BE2C (cell line): ENCODE measurements around the gene ENTPD6.

Source experiments
- DNase-seq: peaks from one replicate; pipeline ENCODE4 v3.0.0-alpha.2; 2020
- H3K27me3 ChIP-seq: fragments of 250-450 bp; sonication (Bioruptor Pico); 2 replicates; pipeline ENCODE4 v1.5.1; 2020; ENCODE audit warnings: mild to moderate bottlenecking
- H3K36me3 ChIP-seq: fragments of 250-450 bp; sonication (Bioruptor Pico); 2 replicates; pipeline ENCODE4 v1.5.1; 2020; ENCODE audit warnings: mild to moderate bottlenecking
- H3K4me1 ChIP-seq: fragments of 250-450 bp; sonication (Bioruptor Pico); 2 replicates; pipeline ENCODE4 v1.5.1; 2020
- H3K4me3 ChIP-seq: 2 replicates; pipeline ENCODE4 v1.5.1; 2011; ENCODE audit warnings: low read depth, low read length
- H3K9me3 ChIP-seq: fragments of 250-450 bp; sonication (Bioruptor Pico); 2 replicates; pipeline ENCODE4 v1.5.1; 2020
- TF ChIP-seq, protein P1 (sequence below): IDR thresholded peaks from 2 replicates; pipeline ENCODE4 v1.5.1; 2012; ENCODE audit warnings: mild to moderate bottlenecking, low read depth, low read length

ENTPD6 gene

DNA sequence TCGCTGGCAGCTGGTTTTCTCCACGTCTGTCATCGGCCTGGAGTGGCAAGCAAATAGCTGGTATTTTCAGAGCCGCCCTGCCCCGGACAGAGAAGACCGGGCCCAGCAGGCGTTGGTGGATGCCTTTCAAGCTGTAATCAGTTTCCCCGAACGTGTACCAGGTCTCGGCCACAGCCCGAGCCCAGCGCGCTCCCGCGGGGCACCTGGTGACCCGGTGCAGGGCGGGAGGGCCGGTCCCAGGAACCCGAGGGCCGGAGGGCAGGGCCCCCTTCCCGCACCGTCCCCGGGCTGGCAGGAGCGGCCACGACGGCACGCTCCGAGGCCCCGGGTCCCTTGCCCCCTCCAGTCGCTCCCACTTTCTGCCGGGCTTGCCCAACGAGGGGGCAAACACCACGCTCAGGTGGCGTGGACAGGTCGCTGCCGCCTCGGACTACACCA lies 52.0 kb downstream of the ENTPD6 start:
- Histone ChIP-seq H3K4me1 (peaks cover 16% of the 10 kb centered on the region), H3K9me3 (no peaks in the 10 kb centered on the region), H3K36me3 (no peaks in the 10 kb centered on the region; the same call in 1 of the 2 replicates), H3K27me3 (no peaks in the 10 kb centered on the region), H3K4me3 (peak overlapping the region; percentile 72)
- DNase-seq = peak; percentile 60
- TF ChIP-seq, protein P1, sequence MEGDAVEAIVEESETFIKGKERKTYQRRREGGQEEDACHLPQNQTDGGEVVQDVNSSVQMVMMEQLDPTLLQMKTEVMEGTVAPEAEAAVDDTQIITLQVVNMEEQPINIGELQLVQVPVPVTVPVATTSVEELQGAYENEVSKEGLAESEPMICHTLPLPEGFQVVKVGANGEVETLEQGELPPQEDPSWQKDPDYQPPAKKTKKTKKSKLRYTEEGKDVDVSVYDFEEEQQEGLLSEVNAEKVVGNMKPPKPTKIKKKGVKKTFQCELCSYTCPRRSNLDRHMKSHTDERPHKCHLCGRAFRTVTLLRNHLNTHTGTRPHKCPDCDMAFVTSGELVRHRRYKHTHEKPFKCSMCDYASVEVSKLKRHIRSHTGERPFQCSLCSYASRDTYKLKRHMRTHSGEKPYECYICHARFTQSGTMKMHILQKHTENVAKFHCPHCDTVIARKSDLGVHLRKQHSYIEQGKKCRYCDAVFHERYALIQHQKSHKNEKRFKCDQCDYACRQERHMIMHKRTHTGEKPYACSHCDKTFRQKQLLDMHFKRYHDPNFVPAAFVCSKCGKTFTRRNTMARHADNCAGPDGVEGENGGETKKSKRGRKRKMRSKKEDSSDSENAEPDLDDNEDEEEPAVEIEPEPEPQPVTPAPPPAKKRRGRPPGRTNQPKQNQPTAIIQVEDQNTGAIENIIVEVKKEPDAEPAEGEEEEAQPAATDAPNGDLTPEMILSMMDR = no peak

DNA sequence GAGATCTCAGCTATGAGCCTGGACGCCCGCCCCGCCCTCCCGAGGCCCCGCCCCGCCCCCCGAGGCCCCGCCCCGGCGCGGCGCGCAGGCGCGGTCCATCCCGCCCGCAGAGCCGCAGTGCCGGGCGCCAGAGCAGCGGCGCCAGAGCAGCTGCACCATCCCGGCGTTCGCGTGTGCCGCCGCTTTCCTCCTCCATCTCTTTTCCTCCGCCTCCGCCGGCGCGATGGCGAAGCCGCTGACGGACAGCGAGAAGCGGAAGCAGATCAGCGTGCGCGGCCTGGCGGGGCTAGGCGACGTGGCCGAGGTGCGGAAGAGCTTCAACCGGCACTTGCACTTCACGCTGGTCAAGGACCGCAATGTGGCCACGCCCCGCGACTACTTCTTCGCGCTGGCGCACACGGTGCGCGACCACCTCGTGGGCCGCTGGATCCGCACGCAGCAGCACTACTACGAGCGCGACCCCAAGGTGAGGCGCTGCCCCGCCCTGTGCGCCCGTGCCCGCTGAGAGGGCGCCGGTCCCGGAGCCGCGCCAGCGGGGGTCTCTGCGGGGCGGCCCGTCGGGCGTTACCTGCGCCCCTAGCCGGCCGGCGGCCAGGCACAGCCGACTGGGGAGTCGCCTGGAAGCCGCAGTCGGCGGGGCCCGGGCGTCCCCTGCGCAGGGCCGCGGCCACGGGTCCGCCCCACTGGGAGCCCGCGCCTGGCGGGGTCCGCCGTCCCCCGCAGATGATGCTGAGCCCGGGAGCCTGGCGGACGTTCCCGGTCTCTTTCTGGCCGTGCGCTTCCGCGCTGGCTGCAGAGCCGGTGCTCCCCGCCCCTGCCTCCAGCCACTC lies 52.7 kb downstream of the ENTPD6 start, which contains the start of gene PYGB:
TSS of gene PYGB (plus strand) at position 130 of the 830 bp plus-strand sequence. CDS start at position 224, 94 bp downstream.
- TF ChIP-seq, protein P1 = no peak
- Histone ChIP-seq H3K4me3 (peak within 1 kb of the TSS; percentile 85), H3K4me1 (peaks cover 23% of the 10 kb centered on the region), H3K27me3 (no peaks in the 10 kb centered on the region), H3K9me3 (no peaks in the 10 kb centered on the region), H3K36me3 (peaks cover 2% of the 10 kb centered on the region; the same call in 1 of the 2 replicates)
- peak; percentile 86 for DNase-seq

DNA sequence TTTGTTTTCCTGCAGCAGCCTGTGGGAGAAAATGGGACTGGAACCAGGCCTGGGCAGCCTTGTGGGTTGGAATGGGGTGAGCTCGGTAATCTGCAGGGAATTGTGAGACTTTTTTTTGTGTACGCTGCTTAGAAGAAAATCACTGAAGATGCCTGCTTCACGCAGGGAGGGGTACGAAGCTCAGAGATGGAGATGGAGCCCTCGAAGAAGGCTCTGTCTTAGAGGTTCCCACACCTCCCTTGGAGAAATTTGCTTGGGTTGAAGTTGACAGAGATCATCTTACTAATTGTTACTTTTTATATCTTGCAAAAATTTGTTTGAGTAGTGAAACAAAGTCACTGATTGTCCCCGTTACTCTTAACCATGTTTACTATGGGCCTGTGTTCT lies 53.3 kb downstream of the ENTPD6 start:
- H3K4me3 ChIP-seq = peak overlapping the region; percentile 85
- peaks cover 3% of the 10 kb centered on the region; the same call in 1 of the 2 replicates for H3K36me3 ChIP-seq
- no peaks in the 10 kb centered on the region for H3K9me3 ChIP-seq
- no peaks in the 10 kb centered on the region for H3K27me3 ChIP-seq
- H3K4me1 ChIP-seq = peaks cover 27% of the 10 kb centered on the region
- TF ChIP-seq, protein P1 = no peak
- no peak for DNase-seq

DNA sequence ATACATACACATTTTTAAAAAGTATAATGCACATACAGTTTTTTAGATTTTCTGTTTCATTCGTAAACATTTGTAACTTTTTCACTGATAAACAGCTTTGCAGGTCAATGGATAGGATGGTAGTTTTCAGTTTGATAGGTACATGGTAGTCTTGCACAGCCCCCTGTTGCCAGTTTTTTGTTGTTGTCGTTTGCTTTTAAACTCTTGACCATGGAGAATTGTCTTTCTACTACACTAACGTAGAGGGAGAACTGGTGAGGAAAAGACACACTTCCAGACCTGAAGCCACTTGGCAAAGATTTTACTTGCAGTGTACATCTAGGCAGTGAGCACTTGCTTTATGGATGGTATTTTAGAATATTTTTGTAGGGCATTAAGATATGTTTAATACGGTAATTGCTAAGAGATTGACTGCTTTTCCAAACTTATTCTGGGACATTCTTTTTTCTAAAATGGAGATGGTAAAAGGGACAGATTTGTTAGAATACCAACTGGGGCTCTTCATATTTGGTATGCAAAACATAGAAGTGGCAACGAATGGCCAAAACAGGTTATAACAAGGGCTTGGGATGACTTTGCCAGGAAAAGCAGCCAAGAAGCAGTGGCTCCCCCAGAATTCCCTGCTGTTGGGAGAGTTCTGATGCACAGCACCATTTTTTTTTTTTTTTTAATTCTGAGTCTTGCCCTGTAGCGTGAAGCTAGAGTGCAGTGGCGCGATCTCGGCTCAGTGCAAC lies 53.9 kb downstream of the ENTPD6 start:
- H3K4me1 ChIP-seq = peaks cover 29% of the 10 kb centered on the region
- no peak for DNase-seq
- peak overlapping the region; percentile 85 for H3K4me3 ChIP-seq
- H3K36me3 ChIP-seq = peaks cover 3% of the 10 kb centered on the region; the same call in 1 of the 2 replicates
- H3K9me3 ChIP-seq = no peaks in the 10 kb centered on the region
- no peaks in the 10 kb centered on the region for H3K27me3 ChIP-seq
- TF ChIP-seq, protein P1 = no peak

DNA sequence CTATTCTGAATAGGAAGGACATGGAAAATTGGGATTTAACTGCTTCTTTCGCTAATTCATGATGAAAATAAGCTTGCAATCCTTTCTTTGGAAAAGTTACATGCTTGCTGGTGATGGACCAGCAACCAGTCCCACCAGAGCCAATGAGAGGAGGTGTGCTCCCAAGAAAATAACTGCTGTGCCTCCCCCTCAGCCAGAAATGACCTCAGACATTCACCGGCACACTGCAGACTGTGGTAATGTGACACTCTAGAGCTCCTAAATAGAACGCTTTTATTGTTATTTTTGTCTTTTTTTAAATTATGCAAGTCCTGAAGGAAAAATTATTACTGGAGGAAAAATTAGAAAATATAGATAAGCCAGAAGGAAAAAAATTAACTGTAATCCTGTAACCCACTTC lies 55.0 kb downstream of the ENTPD6 start:
- H3K9me3 ChIP-seq = no peaks in the 10 kb centered on the region
- DNase-seq = no peak
- H3K4me1 ChIP-seq = peaks cover 36% of the 10 kb centered on the region
- TF ChIP-seq, protein P1 = no peak
- H3K36me3 ChIP-seq = peaks cover 3% of the 10 kb centered on the region; the same call in 1 of the 2 replicates
- no peaks in the 10 kb centered on the region for H3K27me3 ChIP-seq
- H3K4me3 ChIP-seq = no peak overlapping the region

DNA sequence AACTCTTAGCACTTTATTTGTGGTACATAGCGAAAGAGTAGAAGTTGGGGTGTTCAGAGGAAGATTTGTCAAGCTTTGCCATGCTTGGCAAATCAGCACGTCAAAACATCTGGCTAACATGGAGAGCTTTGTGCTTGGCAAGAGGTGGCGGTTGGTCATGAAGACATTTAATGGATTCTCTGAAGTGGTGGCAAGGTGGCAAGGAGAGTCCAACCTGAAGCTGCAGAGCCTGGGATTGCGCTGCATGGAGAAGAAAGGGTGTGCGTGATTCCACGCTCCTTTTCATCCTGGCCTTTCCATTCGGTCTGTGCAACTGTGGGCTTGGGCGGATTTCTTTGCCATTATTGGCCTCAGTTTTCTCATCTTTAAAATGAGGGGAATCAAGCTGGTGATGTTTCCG lies 55.5 kb downstream of the ENTPD6 start:
- Histone ChIP-seq H3K9me3 (no peaks in the 10 kb centered on the region), H3K4me3 (no peak overlapping the region), H3K36me3 (peaks cover 3% of the 10 kb centered on the region; the same call in 1 of the 2 replicates), H3K4me1 (peaks cover 40% of the 10 kb centered on the region), H3K27me3 (no peaks in the 10 kb centered on the region)
- DNase-seq = no peak
- TF ChIP-seq, protein P1 = no peak
